HCT116 (cell line): ENCODE data around the gene SEPTIN8. TPM values are rescaled to one million over a fixed set of nuclear protein-coding genes. Genes with fewer than 3 reads are reported as not detected.

Experiments used
- ATAC-seq: fragments of 200-7000 bp; cut with Tn5 transposase; 2 replicates; pipeline ENCODE4 v1.9.1; 2020; ENCODE audit warnings: mild to moderate bottlenecking, moderate library complexity
- BruUV-seq: library from RNA; stranded (reverse); fragments of 400-500 nt; replicated peaks from 2 replicates; lab custom pipeline; 2021; lab: Mats Ljungman, UMichigan
- CTCF ChIA-PET: fragments of 300-600 bp; sonication (Branson Sonifier 250); formaldehyde crosslinking; loops from one replicate; lab custom pipeline; 2021; ENCODE audit warnings: antibody characterized with exemption; lab: Charles Lee
- POLR2A ChIA-PET: fragments of 300-600, 350-600 bp; sonication (Branson Sonifier 250); formaldehyde crosslinking; loops from one replicate; lab custom pipeline; 2021; ENCODE audit warnings: antibody characterized with exemption; lab: Charles Lee
- RAD21 ChIA-PET, 2 experiments: fragments of 300-600 bp; sonication (Branson Sonifier 250); formaldehyde crosslinking; loops; one replicate each; lab custom pipeline; 2023; ENCODE audit warnings: low total read pairs in 2 of 2; ENCODE audit not compliant: uncharacterized antibody in 2 of 2, unreplicated experiment in 2 of 2, low non-redundant PET in 1 of 2; lab: Charles Lee
- DNase-seq: peaks from one replicate; pipeline ENCODE4 v3.0.0-alpha.2; 2010; ENCODE audit warnings: low read depth, low spot score
- H2AFZ ChIP-seq: fragments of 200-600 bp; shearing (Covaris generic), sonication (generic); 2 replicates; pipeline ENCODE4 v1.6.1; 2017; ENCODE audit warnings: low read depth, mixed run types, mixed read lengths, antibody characterized with exemption, low read length; ENCODE audit not compliant: poor library complexity, severe bottlenecking
- H3K27ac ChIP-seq: 2 replicates; pipeline ENCODE4 v1.5.1; 2012; ENCODE audit warnings: low read depth, low read length
- H3K27me3 ChIP-seq: fragments of 200-600 bp; sonication (generic); 2 replicates; pipeline ENCODE4 v1.6.1; 2016; ENCODE audit warnings: mixed run types, low read length, mixed read lengths; ENCODE audit not compliant: insufficient read depth
- H3K36me3 ChIP-seq, 2 experiments: fragments of 200-500 bp in 1 of 2; fragments of 200-600 bp in 1 of 2; sonication (Bioruptor generic) in 1 of 2; sonication (generic) in 1 of 2; 2 replicates each; pipeline versions ENCODE4 v1.5.1 to v1.6.1; 2014 to 2016; ENCODE audit warnings: low read length in 2 of 2, inconsistent platforms in 1 of 2, mixed read lengths in 1 of 2, mixed run types in 1 of 2; ENCODE audit not compliant: insufficient read depth in 2 of 2, control insufficient read depth in 1 of 2
- H3K4me1 ChIP-seq, 2 experiments: fragments of 200-600 bp in 1 of 2; sonication (generic) in 1 of 2; 2 replicates each; pipeline versions ENCODE4 v1.5.1 to v1.6.1; 2012 to 2017; ENCODE audit warnings: low read length in 2 of 2, inconsistent platforms in 1 of 2, mild to moderate bottlenecking in 1 of 2, mixed read lengths in 1 of 2, mixed run types in 1 of 2, moderate library complexity in 1 of 2; ENCODE audit not compliant: insufficient read depth in 2 of 2, control insufficient read depth in 1 of 2
- H3K4me2 ChIP-seq: fragments of 200-600 bp; sonication (generic); 2 replicates; pipeline ENCODE4 v1.6.1; 2017; ENCODE audit warnings: mixed run types, low read length, mixed read lengths
- H3K4me3 ChIP-seq, 2 experiments: fragments of 200-600 bp in 1 of 2; sonication (generic) in 1 of 2; replicated peaks in 1 of 2; 2 replicates each; pipeline ENCODE4 v1.5.1; 2011 to 2016; ENCODE audit warnings: low read length in 2 of 2, control low read depth in 1 of 2, low read depth in 1 of 2, mild to moderate bottlenecking in 1 of 2, mixed read lengths in 1 of 2, mixed run types in 1 of 2
- H3K79me2 ChIP-seq: fragments of 200-600 bp; sonication (generic); 2 replicates; pipeline ENCODE4 v1.6.1; 2017; ENCODE audit warnings: mild to moderate bottlenecking, mixed run types, low read length, moderate library complexity, mixed read lengths; ENCODE audit not compliant: insufficient read depth
- H3K9ac ChIP-seq: fragments of 200-600 bp; sonication (generic); 2 replicates; pipeline ENCODE4 v1.6.1; 2016; ENCODE audit warnings: low read length, mixed read lengths
- H3K9me2 ChIP-seq: fragments of 200-600 bp; sonication (generic), shearing (Covaris generic); 2 replicates; pipeline ENCODE4 v1.6.1; 2017; ENCODE audit warnings: mixed run types, mild to moderate bottlenecking, moderate library complexity; ENCODE audit not compliant: insufficient read depth
- H3K9me3 ChIP-seq, 2 experiments: fragments of 200-500 bp in 1 of 2; fragments of 200-600 bp in 1 of 2; sonication (Bioruptor generic) in 1 of 2; sonication (generic) in 1 of 2; 2 replicates each; pipeline ENCODE4 v1.6.1; 2014 to 2017; ENCODE audit warnings: low read length in 2 of 2, mixed read lengths in 2 of 2, inconsistent platforms in 1 of 2, low read depth in 1 of 2, mild to moderate bottlenecking in 1 of 2, mixed run types in 1 of 2, moderate library complexity in 1 of 2; ENCODE audit not compliant: control insufficient read depth in 1 of 2, insufficient read depth in 1 of 2
- H4K20me1 ChIP-seq: fragments of 200-600 bp; sonication (generic), shearing (Covaris generic); 2 replicates; pipeline ENCODE4 v1.6.1; 2017; ENCODE audit warnings: mixed run types, mild to moderate bottlenecking, moderate library complexity; ENCODE audit not compliant: insufficient read depth
- ELF1 ChIP-seq: IDR thresholded peaks from 2 replicates; pipeline ENCODE4 v1.6.1; 2012; ENCODE audit warnings: low read depth, borderline replicate concordance
- EZH2phosphoT487 ChIP-seq: fragments of 200-600 bp; IDR thresholded peaks from 2 replicates; pipeline ENCODE4 v1.6.1; 2018; ENCODE audit warnings: antibody characterized with exemption, borderline replicate concordance
- TCF7L2 ChIP-seq: IDR thresholded peaks from 2 replicates; pipeline ENCODE4 v1.7.0; 2011; ENCODE audit warnings: borderline replicate concordance, inconsistent platforms; ENCODE audit not compliant: insufficient read depth, insufficient read length; ENCODE audit errors: extremely low read depth
- intact Hi-C: fragments of 100-400 bp; cut with micrococcal nuclease; formaldehyde crosslinking; loops from 2 replicates; pipeline ENCODE4 v1.10.0; 2022
- total RNA-seq: library from RNA; stranded (reverse); gene quantifications from one replicate; pipeline ENCODE4 v1.2.1, GENCODE V29; 2021; ENCODE audit not compliant: unreplicated experiment
- TF ChIP-seq, protein P1 (sequence below), 3 experiments: fragments of 200-600 bp in 1 of 3; sonication (generic) in 1 of 3; IDR thresholded peaks in 2 of 3; conservative IDR thresholded peaks in 1 of 3; 2 replicates each; pipeline ENCODE4 v1.5.1; 2012 to 2017; ENCODE audit warnings: low read depth in 2 of 3, low read length in 2 of 3, antibody characterized with exemption in 1 of 3, borderline replicate concordance in 1 of 3, control low read depth in 1 of 3, mild to moderate bottlenecking in 1 of 3, mixed read lengths in 1 of 3, mixed run types in 1 of 3, moderate library complexity in 1 of 3; ENCODE audit not compliant: insufficient read depth in 1 of 3

Gene SEPTIN8
- total RNA-seq, 1 experiment from 2014 or later = 34.6 TPM

DNA sequence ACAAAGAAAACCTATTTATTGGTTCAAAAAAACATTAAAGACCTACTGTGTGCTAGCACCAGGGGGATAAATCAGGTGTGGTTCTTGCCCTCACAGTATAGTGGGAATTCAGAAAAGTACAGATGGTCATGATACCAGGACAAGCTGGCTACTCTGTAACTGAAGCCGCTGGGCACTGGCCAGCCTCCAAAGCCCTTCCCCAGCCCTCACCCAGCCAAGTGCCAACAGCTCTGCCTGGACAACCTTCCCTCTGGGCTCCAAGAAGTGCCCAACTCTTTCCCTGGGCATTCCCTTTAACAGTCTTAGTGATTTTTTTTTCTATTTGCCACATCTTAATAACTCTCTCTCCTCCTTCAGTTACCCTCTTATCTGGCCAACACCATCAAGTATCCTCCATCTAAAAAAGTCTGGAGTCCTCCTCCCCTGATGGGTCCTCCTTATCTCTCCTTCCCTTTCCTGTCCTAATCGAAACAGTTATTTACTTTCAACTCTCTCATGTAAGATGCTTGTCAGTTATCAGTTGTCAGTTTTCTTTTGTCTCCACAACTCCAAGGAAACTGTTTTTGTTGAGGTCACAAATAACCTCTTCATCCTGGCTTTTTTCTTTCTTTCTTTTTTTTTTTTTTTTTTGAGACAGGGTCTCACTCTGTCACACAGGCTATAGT, 13.3 kb upstream of the SEPTIN8 start:
- RAD21 ChIA-PET = no interaction called here
- intact Hi-C loops = no loop called here
- H3K4me2 ChIP-seq = no peak overlapping the region
- TF ChIP-seq, protein P1, sequence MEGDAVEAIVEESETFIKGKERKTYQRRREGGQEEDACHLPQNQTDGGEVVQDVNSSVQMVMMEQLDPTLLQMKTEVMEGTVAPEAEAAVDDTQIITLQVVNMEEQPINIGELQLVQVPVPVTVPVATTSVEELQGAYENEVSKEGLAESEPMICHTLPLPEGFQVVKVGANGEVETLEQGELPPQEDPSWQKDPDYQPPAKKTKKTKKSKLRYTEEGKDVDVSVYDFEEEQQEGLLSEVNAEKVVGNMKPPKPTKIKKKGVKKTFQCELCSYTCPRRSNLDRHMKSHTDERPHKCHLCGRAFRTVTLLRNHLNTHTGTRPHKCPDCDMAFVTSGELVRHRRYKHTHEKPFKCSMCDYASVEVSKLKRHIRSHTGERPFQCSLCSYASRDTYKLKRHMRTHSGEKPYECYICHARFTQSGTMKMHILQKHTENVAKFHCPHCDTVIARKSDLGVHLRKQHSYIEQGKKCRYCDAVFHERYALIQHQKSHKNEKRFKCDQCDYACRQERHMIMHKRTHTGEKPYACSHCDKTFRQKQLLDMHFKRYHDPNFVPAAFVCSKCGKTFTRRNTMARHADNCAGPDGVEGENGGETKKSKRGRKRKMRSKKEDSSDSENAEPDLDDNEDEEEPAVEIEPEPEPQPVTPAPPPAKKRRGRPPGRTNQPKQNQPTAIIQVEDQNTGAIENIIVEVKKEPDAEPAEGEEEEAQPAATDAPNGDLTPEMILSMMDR (IDR thresholded peaks at IDR 0.05 in 2 of 3, conservative IDR thresholded peaks at IDR 0.05 in 1 of 3; ENCODE audit: borderline replicate concordance in 1 of 3, insufficient read depth in 1 of 3, low read depth in 2 of 3, low read length in 2 of 3) = no peak
- TF ChIP-seq EZH2phosphoT487 = no peak
- no peak for TF ChIP-seq TCF7L2
- no peak for TF ChIP-seq ELF1
- no peaks in the 10 kb centered on the region for H4K20me1 ChIP-seq
- no TSS peak for BruUV-seq
- no peaks in the 10 kb centered on the region for H3K79me2 ChIP-seq
- CTCF ChIA-PET = no interaction called here
- no peaks in the 10 kb centered on the region for H3K9me3 ChIP-seq
- no peaks in the 10 kb centered on the region for H3K27me3 ChIP-seq
- H3K9ac ChIP-seq = no peak overlapping the region
- H3K36me3 ChIP-seq = no peaks in the 10 kb centered on the region
- H2AFZ ChIP-seq = no peak overlapping the region
- no peak overlapping the region for H3K4me3 ChIP-seq
- no peak overlapping the region for H3K27ac ChIP-seq
- ATAC-seq = no peak
- no peaks in the 10 kb centered on the region for H3K4me1 ChIP-seq
- DNase-seq = no peak
- H3K9me2 ChIP-seq = no peaks in the 10 kb centered on the region
- POLR2A ChIA-PET = interaction anchor here (0.6 kb wide), 1 partner anchor 1632 kb away, joined by 4 read pairs; no protein-coding TSS in a partner anchor
